Kidney (tissue), 14 donors: ENCODE data around the gene SUGCT. TPM values are rescaled to one million over a fixed set of nuclear protein-coding genes. Genes with fewer than 3 reads are reported as not detected.

ENCODE experiments used
- DNase-seq, 5 donors: peaks; one replicate each; pipeline ENCODE4 v3.0.0-alpha.2; 2013 to 2020
- FAIRE-seq: peaks from 2 replicates; lab custom pipeline; 2012; peaks lifted over from hg19 to GRCh38; lab: Jason Lieb, UNC
- H3K27ac ChIP-seq, 2 donors: one replicate each; pipeline ENCODE4 v1.7.0; 2013; ENCODE audit warnings: low read depth in 2 of 2, low read length in 2 of 2, inconsistent platforms in 1 of 2
- H3K27me3 ChIP-seq: one replicate; pipeline ENCODE4 v1.7.1; 2013; ENCODE audit warnings: low read length, inconsistent platforms; ENCODE audit not compliant: control insufficient read depth, insufficient read depth
- H3K36me3 ChIP-seq, 3 donors: one replicate each; pipeline versions ENCODE4 v1.7.0 to v1.7.1; 2013; ENCODE audit warnings: low read length in 3 of 3, control low read depth in 1 of 3, inconsistent platforms in 1 of 3; ENCODE audit not compliant: insufficient read depth in 3 of 3, control insufficient read depth in 2 of 3
- H3K4me1 ChIP-seq, 3 donors: one replicate each; pipeline versions ENCODE4 v1.7.0 to v1.7.1; 2013; ENCODE audit warnings: low read length in 3 of 3, inconsistent platforms in 1 of 3, low read depth in 1 of 3; ENCODE audit not compliant: control insufficient read depth in 2 of 3, insufficient read depth in 2 of 3
- H3K4me3 ChIP-seq, 3 donors: one replicate each; pipeline versions ENCODE4 v1.7.0 to v1.8.1; 2013; ENCODE audit warnings: low read length in 3 of 3, control low read depth in 1 of 3, inconsistent platforms in 1 of 3
- H3K9ac ChIP-seq, 3 donors: one replicate each; pipeline versions ENCODE4 v1.7.0 to v1.7.1; 2013; ENCODE audit warnings: low read length in 3 of 3, control low read depth in 1 of 3, inconsistent platforms in 1 of 3
- H3K9me3 ChIP-seq, 3 donors: one replicate each; pipeline versions ENCODE4 v1.7.0 to v1.7.1; 2013; ENCODE audit warnings: low read length in 3 of 3, control low read depth in 1 of 3, inconsistent platforms in 1 of 3; ENCODE audit not compliant: control insufficient read depth in 2 of 3, insufficient read depth in 1 of 3
- intact Hi-C: fragments of 100-400 bp; cut with DNase I; formaldehyde crosslinking; loops from one replicate; pipeline ENCODE4 v1.11.1; 2022
- polyA plus RNA-seq: library from polyadenylated mRNA; stranded (reverse); fragments of 350-450 nt; fragmentation: Illumina TruSeq; extraction: RNeasy Lipid Tissue Mini Kit (QIAGEN cat#74804); gene quantifications from one replicate; pipeline ENCODE4 v1.2.3, GENCODE V29; 2014; ENCODE audit warnings: low read depth, low replicate concordance; ENCODE audit not compliant: insufficient read depth
- total RNA-seq: library from RNA; stranded (reverse); fragmentation: NEBNext Ultra II Directional; extraction: Animal tissue kit (Norgen Biotek cat#: 25700); gene quantifications from one replicate; pipeline ENCODE4 v1.2.1, GENCODE V29; 2021
- TF ChIP-seq, protein P1 (sequence below): IDR thresholded peaks from 3 replicates; pipeline ENCODE4 v1.5.1; 2012; ENCODE audit warnings: mild to moderate bottlenecking, moderate library complexity, borderline replicate concordance; ENCODE audit not compliant: insufficient read depth; ENCODE audit errors: extremely low read depth
- donor health status: control.
- donor health status: control.
- donor health status: control.
- donor health status: control.
- donor health status: control.
- donor health status: DM: yes; HTN: yes; CAD: no.
- donor health status: Normal renal cell carcinoma (clear cell type).

Gene SUGCT
- total and polyA plus RNA-seq, 2 donors from 2014 or later = 7.6 to 45.1 TPM

DNA sequence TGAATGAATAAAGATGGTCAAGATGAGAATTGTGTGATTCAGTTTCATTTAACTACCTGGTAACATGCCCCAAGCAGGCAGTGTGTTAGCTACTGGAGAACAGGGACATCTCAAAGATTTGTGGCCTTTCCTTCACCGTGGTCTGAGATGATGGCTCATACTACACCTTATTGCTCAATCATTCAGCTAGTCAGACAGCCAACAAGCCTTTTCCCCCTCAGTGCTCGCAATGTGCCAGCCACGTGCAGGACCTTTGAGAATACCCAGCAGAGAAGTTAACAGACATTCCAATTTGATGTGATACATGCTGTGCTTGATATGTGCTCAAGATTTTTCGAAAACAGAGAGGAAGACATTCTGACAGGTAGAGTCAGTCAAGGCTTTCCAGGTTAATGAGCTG, 562.8 kb downstream of the SUGCT start:
- no peak for FAIRE-seq
- Histone ChIP-seq H3K27me3 (no peaks in the 10 kb centered on the region), H3K9me3 (no peaks in the 10 kb centered on the region), H3K27ac (no peak overlapping the region), H3K36me3 (no peaks in the 10 kb centered on the region), H3K9ac (no peak overlapping the region), H3K4me1 (no peaks in the 10 kb centered on the region), H3K4me3 (no peak overlapping the region)
- TF ChIP-seq, protein P1, sequence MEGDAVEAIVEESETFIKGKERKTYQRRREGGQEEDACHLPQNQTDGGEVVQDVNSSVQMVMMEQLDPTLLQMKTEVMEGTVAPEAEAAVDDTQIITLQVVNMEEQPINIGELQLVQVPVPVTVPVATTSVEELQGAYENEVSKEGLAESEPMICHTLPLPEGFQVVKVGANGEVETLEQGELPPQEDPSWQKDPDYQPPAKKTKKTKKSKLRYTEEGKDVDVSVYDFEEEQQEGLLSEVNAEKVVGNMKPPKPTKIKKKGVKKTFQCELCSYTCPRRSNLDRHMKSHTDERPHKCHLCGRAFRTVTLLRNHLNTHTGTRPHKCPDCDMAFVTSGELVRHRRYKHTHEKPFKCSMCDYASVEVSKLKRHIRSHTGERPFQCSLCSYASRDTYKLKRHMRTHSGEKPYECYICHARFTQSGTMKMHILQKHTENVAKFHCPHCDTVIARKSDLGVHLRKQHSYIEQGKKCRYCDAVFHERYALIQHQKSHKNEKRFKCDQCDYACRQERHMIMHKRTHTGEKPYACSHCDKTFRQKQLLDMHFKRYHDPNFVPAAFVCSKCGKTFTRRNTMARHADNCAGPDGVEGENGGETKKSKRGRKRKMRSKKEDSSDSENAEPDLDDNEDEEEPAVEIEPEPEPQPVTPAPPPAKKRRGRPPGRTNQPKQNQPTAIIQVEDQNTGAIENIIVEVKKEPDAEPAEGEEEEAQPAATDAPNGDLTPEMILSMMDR = no peak
- no peak for DNase-seq
- intact Hi-C loops = no loop called here

- no peaks in the 10 kb centered on the region for H3K4me1 ChIP-seq
- TF ChIP-seq, protein P1 = no peak
- intact Hi-C loops = no loop called here
These were observed 563.6 kb downstream of the SUGCT start for GRCh38 chr7:40698214-40698920.

DNA sequence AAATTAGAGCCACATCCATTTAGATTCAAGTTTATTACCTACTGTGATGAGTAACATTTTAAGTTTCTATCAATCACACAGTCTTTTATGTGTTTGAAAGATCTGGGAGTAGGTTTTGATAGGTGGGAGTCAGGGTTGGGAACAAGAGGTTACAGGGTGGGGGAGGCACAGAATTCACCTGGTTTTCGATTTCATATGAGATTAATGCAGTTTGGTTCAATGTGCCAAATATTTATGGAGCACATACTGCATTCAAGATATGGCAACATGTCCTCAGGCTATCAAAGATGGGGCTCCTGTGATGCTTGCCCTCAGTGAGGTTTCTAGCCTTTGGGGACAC, 564.1 kb downstream of the SUGCT start:
- H3K4me1 ChIP-seq = no peaks in the 10 kb centered on the region
- no peaks in the 10 kb centered on the region for H3K9me3 ChIP-seq
- intact Hi-C loops = no loop called here
- H3K36me3 ChIP-seq = no peaks in the 10 kb centered on the region
- DNase-seq (no peak), FAIRE-seq (no peak)
- H3K4me3 ChIP-seq = no peak overlapping the region
- TF ChIP-seq, protein P1 = no peak
- H3K9ac ChIP-seq = no peak overlapping the region
- H3K27ac ChIP-seq = no peak overlapping the region
- H3K27me3 ChIP-seq = no peaks in the 10 kb centered on the region

More at GRCh38 chr7:40698214-40698920, 563.6 kb downstream of the SUGCT start:
- H3K36me3 ChIP-seq = no peaks in the 10 kb centered on the region
- FAIRE-seq = no peak
- no peak for DNase-seq
- no peaks in the 10 kb centered on the region for H3K9me3 ChIP-seq
- H3K27ac ChIP-seq = no peak overlapping the region
- no peak overlapping the region for H3K4me3 ChIP-seq
- H3K9ac ChIP-seq = no peak overlapping the region
- H3K27me3 ChIP-seq = no peaks in the 10 kb centered on the region
